ENCODE results near the gene NPW.

The NPW gene

DNA sequence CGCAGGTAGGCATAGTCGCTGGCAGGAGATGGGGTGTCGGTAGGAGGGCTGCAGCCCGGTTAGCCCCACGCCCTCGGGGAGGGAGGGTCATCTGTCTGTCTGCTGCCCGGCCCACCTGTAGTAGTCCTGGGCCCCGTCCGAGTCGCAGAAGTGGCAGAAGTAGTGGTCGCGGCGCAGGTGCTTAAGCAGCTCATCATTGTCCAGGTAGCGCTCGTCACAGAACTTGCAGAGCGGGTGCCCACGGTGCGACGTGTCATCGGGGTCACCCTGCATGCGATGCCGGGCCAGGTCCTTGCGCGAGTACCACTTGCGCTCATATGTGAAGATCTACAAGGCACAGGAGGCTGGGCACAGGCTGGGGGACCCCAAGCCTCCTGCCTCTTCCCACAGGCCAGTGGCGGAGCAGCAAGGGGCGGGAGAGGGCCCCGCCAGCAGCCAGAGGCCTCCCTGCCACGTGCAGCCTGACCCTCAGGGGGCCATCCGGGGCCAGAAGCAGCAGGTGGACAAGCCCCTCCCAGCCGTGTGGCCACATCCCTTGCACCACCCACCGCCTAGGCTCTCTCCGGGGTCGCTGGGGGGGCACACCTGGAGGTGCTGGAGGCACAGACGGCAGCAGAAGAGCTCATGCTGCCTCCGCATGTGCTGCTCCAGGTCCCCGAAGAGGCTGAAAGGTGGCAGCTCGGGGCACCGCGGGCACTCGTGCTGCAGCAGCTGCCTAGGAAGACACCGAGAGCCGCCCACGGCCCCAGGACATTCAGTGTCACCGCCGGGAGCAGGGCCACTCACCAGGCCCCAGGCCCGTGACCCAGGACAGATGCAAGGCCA, 17.0 kb upstream of the NPW start:
- TF ChIP-seq FOXP2 (optimal IDR thresholded peaks at IDR 0.05; ENCODE audit: control extremely low read depth, extremely low read length, insufficient read depth) (no peak), EZH2 (IDR thresholded peaks at IDR 0.05) (no peak), POLR2AphosphoS5 (IDR thresholded peaks at IDR 0.05; ENCODE audit: borderline replicate concordance, low read depth, low read length) (no peak)
- H3K27ac ChIP-seq = no peak overlapping the region

DNA sequence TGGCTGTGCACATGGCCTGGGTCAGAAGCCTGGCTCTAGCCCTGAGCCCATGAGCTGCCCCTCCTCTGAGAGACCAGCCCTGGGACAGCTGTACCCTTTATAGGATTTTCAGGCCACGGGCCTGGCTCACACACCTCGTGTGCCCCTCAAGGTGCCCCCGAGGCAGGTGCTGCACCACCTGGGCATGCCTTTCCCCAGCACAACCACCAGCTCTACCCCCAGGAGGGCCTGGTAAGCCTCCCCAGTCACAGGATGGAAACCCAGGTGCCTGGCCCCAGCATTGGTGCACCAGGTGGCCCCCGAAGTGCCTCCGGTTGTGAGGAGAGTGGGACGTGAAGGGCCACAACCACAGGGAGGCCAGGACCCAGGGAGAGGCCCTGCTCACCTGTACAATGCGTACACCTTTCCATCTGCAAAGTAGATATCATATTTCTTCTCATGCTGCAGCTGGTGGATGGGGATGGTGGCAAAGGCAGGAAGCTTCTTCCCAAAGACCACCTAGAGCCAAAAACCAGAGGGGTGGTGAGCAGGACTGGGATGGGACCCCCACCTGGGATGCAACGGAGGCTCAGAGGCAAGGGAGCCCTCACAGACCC, 16.3 kb upstream of the NPW start:
- no peak overlapping the region for H3K9ac ChIP-seq (ENCODE audit: insufficient read length)
- no peak overlapping the region for H3K4me3 ChIP-seq
- DNase-seq (ENCODE audit: low read depth, low spot score) = no peak
- peaks cover 55% of the 10 kb centered on the region; the same call in 1 of the 2 replicates for H3K36me3 ChIP-seq (ENCODE audit: insufficient read depth, low read length)
- no peaks in the 10 kb centered on the region for H3K9me3 ChIP-seq (ENCODE audit: low read depth, low read length)
- TF ChIP-seq POLR2AphosphoS5 (IDR thresholded peaks at IDR 0.05; ENCODE audit: borderline replicate concordance, low read depth, low read length) (no peak), FOXP2 (optimal IDR thresholded peaks at IDR 0.05; ENCODE audit: control extremely low read depth, extremely low read length, insufficient read depth) (no peak), EZH2 (IDR thresholded peaks at IDR 0.05) (no peak)
- H3K27ac ChIP-seq = no peak overlapping the region

More for the DNA sequence above, 17.0 kb upstream of the NPW start:
- H3K36me3 ChIP-seq (ENCODE audit: insufficient read depth, low read length) = peaks cover 53% of the 10 kb centered on the region; the same call in 1 of the 2 replicates
- H3K4me3 ChIP-seq = no peak overlapping the region
- DNase-seq (ENCODE audit: low read depth, low spot score) = no peak
- no peaks in the 10 kb centered on the region for H3K9me3 ChIP-seq (ENCODE audit: low read depth, low read length)
- no peak overlapping the region for H3K9ac ChIP-seq (ENCODE audit: insufficient read length)

DNA sequence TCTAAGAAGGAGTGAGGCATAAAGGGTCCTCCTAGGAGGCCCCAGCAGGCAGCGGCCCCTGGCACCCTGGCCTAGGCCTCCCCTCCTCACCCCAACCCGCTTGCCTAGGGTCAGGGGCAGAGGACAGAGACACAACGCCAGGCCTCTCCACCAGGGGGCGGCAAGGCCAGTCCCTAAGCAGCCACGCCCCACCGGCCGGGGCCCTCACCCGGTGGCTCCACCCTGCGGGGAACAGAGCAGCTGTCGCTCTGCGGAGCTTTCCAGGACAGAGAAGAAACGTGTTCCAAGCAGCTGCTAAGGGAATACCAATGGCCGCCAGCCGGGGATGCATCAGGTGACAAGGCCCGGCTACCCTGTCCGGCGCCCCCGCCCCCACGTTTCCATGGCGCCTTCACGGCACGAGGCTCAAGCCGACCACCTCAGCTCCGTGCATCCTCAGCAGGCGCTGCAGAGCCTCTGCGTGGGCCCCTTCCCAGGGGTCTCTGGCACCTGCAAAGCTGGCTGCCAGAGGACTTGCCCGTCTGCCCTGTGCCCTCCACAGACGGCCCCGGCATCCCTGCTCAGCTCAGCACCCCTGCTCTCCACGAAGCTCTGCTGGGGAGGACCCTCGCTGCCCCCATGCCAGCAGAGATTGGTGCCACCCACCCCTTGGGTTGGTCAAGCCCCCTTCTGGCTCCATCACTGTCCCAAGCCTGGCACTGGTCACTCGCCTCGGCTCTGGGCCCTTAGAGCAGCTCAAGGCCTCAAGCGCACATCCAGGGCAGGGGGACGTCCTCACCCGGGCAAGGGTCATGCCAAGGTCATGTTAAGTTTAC, 15.6 kb upstream of the NPW start:
- H3K9ac ChIP-seq (ENCODE audit: insufficient read length) = no peak overlapping the region
- H3K36me3 ChIP-seq (ENCODE audit: insufficient read depth, low read length) = peaks cover 51% of the 10 kb centered on the region; the same call in 1 of the 2 replicates
- no peak overlapping the region for H3K4me3 ChIP-seq
- H3K27ac ChIP-seq = no peak overlapping the region
- no peaks in the 10 kb centered on the region for H3K9me3 ChIP-seq (ENCODE audit: low read depth, low read length)
- no peak for DNase-seq (ENCODE audit: low read depth, low spot score)
- no peak for TF ChIP-seq POLR2AphosphoS5 (IDR thresholded peaks at IDR 0.05; ENCODE audit: borderline replicate concordance, low read depth, low read length)
- no peak for TF ChIP-seq FOXP2 (optimal IDR thresholded peaks at IDR 0.05; ENCODE audit: control extremely low read depth, extremely low read length, insufficient read depth)
- no peak for TF ChIP-seq EZH2 (IDR thresholded peaks at IDR 0.05)

DNA sequence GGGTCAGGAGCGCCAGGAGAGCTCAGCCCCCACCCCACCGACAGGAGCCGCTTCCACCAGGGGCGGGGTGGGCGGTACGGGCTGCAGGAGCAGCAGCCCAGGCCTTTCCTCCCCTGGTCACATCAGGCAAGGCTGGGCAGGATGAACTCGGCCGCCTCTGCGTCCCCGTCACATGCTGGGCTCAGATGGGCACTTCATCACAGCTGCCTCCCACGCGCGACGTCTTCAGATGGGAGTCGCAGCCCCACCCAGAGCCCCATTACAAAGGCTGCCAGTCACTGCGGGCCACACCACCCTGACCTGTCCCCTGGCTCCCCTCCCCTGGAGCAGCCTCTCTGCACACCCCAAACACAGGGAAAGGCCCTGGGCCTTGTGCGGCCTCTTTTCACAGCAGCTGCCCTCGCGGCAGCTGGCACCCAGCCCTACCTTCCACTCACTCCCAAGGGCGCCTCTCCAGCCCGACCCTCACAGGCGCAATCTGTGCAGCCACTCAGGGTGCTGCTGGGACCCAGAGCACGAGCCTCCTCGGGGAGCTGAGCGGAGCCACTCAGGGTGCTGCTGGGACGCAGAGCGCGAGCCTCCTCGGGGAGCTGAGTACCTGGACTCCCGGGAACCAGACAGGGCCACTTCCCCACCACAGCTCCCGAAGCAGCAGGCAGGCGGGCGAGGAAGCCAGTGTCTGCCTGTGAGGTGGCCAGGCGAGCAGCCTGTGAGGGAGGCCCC, 14.6 kb upstream of the NPW start:
- Histone ChIP-seq H3K9me3 (ENCODE audit: low read depth, low read length) (no peaks in the 10 kb centered on the region), H3K4me3 (no peak overlapping the region), H3K36me3 (ENCODE audit: insufficient read depth, low read length) (peaks cover 42% of the 10 kb centered on the region; the same call in 1 of the 2 replicates), H3K27ac (no peak overlapping the region), H3K9ac (ENCODE audit: insufficient read length) (no peak overlapping the region)
- TF ChIP-seq POLR2AphosphoS5 (IDR thresholded peaks at IDR 0.05; ENCODE audit: borderline replicate concordance, low read depth, low read length) = no peak
- no peak for TF ChIP-seq EZH2 (IDR thresholded peaks at IDR 0.05)
- no peak for TF ChIP-seq FOXP2 (optimal IDR thresholded peaks at IDR 0.05; ENCODE audit: control extremely low read depth, extremely low read length, insufficient read depth)
- DNase-seq (ENCODE audit: low read depth, low spot score) = no peak

DNA sequence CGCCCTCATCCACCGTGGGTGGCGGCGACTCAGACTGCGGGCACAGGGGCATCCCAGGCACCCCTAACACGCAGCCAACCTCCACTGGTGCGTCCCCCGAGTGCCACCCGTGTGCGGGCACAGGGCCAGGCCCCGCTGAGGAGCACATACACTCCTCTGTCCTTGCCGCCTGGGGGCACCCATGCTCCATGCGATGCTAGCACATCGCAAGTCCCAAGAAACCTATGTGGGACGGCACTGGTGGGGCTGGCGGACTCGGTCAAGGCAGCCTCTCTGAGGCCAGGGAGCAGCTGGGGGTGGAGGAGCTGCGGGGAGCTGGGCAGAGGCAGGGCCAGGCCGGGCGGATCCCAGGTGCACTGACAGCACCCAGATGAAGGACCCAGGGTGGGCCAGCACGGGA, 13.9 kb upstream of the NPW start:
- no peaks in the 10 kb centered on the region for H3K9me3 ChIP-seq (ENCODE audit: low read depth, low read length)
- no peak overlapping the region for H3K4me3 ChIP-seq
- no peak for TF ChIP-seq EZH2 (IDR thresholded peaks at IDR 0.05)
- no peak for TF ChIP-seq FOXP2 (optimal IDR thresholded peaks at IDR 0.05; ENCODE audit: control extremely low read depth, extremely low read length, insufficient read depth)
- TF ChIP-seq POLR2AphosphoS5 (IDR thresholded peaks at IDR 0.05; ENCODE audit: borderline replicate concordance, low read depth, low read length) = no peak
- no peak overlapping the region for H3K9ac ChIP-seq (ENCODE audit: insufficient read length)
- H3K36me3 ChIP-seq (ENCODE audit: insufficient read depth, low read length) = peaks cover 36% of the 10 kb centered on the region; the same call in 1 of the 2 replicates
- no peak overlapping the region for H3K27ac ChIP-seq
- DNase-seq (ENCODE audit: low read depth, low spot score) = no peak

DNA sequence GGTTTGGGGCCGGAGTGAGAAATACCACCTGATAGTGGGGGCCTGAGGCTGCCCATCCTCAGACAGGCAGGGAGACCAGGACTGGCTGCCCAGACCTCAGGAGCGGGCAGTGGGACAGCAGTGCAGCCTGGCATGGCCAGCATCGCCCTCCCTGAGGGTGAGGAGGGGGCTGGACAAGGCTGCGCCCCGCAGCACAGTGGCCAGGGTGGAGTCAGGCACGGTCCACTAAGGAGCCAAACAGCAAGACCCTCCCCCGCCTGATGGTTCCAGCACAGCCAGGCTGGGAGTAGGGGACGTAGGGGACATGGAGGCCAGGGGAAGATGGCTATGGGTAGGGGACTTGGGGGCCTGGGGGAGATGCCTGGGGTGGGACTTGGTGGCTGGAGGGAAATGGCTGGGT, 13.3 kb upstream of the NPW start:
- Histone ChIP-seq H3K9me3 (ENCODE audit: low read depth, low read length) (no peaks in the 10 kb centered on the region), H3K36me3 (ENCODE audit: insufficient read depth, low read length) (peaks cover 31% of the 10 kb centered on the region; the same call in 1 of the 2 replicates), H3K27ac (no peak overlapping the region), H3K9ac (ENCODE audit: insufficient read length) (no peak overlapping the region), H3K4me3 (no peak overlapping the region)
- no peak for DNase-seq (ENCODE audit: low read depth, low spot score)
- no peak for TF ChIP-seq FOXP2 (optimal IDR thresholded peaks at IDR 0.05; ENCODE audit: control extremely low read depth, extremely low read length, insufficient read depth)
- TF ChIP-seq EZH2 (IDR thresholded peaks at IDR 0.05) = no peak
- TF ChIP-seq POLR2AphosphoS5 (IDR thresholded peaks at IDR 0.05; ENCODE audit: borderline replicate concordance, low read depth, low read length) = peak; percentile 15; the same call in 1 of the 2 replicates

DNA sequence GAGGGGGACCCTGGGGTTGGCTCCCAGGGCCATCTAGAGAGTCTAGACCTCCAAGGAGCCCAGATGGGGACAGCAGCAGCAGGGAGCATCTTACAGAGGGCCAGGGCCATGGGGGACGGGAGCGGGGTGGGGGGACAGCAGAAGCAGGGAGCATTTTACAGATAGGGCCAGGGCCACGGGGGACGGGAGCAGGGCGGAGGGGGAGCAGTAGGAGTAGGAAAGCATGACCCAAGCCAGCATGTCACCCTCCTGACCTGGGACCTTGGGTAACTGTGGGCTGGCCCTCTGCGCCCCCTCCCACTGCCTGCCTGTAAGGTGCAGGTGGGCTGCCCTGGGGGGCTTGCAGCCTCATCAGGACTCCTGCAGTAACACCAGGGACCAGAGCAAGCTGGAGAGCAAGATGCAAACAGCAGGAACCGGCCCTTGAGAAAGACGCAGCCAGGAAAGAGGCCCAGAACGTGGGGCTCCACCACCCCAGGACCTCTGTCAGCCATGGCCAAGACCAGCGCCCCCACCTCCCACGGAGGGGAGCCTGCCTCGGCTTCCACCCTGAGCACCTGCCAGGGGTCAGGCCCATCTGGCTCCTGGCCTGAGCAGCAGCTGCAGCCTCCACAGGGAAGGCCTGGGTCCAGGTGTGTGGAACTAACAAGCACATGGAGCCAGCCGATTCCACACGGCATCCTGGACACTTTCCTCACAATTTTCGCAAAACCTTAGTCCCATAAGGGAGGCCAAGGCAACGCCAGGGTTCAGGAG, 12.3 kb upstream of the NPW start:
- H3K4me3 ChIP-seq = peak overlapping the region; percentile 96
- no peak overlapping the region for H3K27ac ChIP-seq
- DNase-seq (ENCODE audit: low read depth, low spot score) = no peak
- no peak for TF ChIP-seq POLR2AphosphoS5 (IDR thresholded peaks at IDR 0.05; ENCODE audit: borderline replicate concordance, low read depth, low read length)
- TF ChIP-seq FOXP2 (optimal IDR thresholded peaks at IDR 0.05; ENCODE audit: control extremely low read depth, extremely low read length, insufficient read depth) = no peak
- TF ChIP-seq EZH2 (IDR thresholded peaks at IDR 0.05) = no peak
- H3K9me3 ChIP-seq (ENCODE audit: low read depth, low read length) = no peaks in the 10 kb centered on the region
- peaks cover 22% of the 10 kb centered on the region; the same call in 1 of the 2 replicates for H3K36me3 ChIP-seq (ENCODE audit: insufficient read depth, low read length)
- H3K9ac ChIP-seq (ENCODE audit: insufficient read length) = peak overlapping the region; percentile 98
